MCF 10A (cell line): Measurements from ENCODE around the gene CNIH1. TPM values are rescaled to one million over a fixed set of nuclear protein-coding genes. Genes with fewer than 3 reads are reported as not detected.
A peak's percentile ranks its signal among the peaks of the same experiment; 100 is the strongest.

Source experiments
- BruUV-seq: library from RNA; stranded (reverse); fragments of 400-500 nt; replicated peaks from 2 replicates; lab custom pipeline; 2021; lab: Mats Ljungman, UMichigan
- CTCF ChIA-PET: fragments of 300-600 bp; sonication (Branson Sonifier 250); formaldehyde crosslinking; extraction: SDS; loops from one replicate; lab custom pipeline; 2021; ENCODE audit warnings: antibody characterized with exemption, inconsistent platforms; lab: Yijun Ruan, JAX
- POLR2A ChIA-PET: fragments of 300-600, 350-650 bp; sonication (Branson Sonifier 250); formaldehyde crosslinking; extraction: SDS; loops from one replicate; lab custom pipeline; 2020; ENCODE audit warnings: antibody characterized with exemption, inconsistent platforms; lab: Yijun Ruan, JAX
- DNase-seq: peaks from one replicate; pipeline ENCODE4 v3.0.0-alpha.2; 2018; ENCODE audit not compliant: unreplicated experiment
- H3K27ac Mint-ChIP-seq: one replicate; pipeline ENCODE4 v1.8.0; 2022; ENCODE audit warnings: mild to moderate bottlenecking, low read depth, mixed read lengths; ENCODE audit not compliant: unreplicated experiment
- H3K27me3 Mint-ChIP-seq: one replicate; pipeline ENCODE4 v1.8.0; 2022; ENCODE audit warnings: mixed read lengths; ENCODE audit not compliant: insufficient read depth, unreplicated experiment
- H3K36me3 Mint-ChIP-seq: one replicate; pipeline ENCODE4 v1.8.0; 2022; ENCODE audit warnings: mild to moderate bottlenecking, moderate library complexity, mixed read lengths; ENCODE audit not compliant: insufficient read depth, unreplicated experiment
- H3K4me1 Mint-ChIP-seq: one replicate; pipeline ENCODE4 v1.8.0; 2022; ENCODE audit warnings: mixed read lengths; ENCODE audit not compliant: insufficient read depth, unreplicated experiment
- H3K4me3 Mint-ChIP-seq: one replicate; pipeline ENCODE4 v1.8.0; 2022; ENCODE audit warnings: mild to moderate bottlenecking, moderate library complexity, mixed read lengths; ENCODE audit not compliant: unreplicated experiment
- H3K9me3 Mint-ChIP-seq: one replicate; pipeline ENCODE4 v1.8.0; 2022; ENCODE audit warnings: mixed read lengths; ENCODE audit not compliant: unreplicated experiment
- intact Hi-C: fragments of 100-400 bp; cut with micrococcal nuclease; formaldehyde crosslinking; loops from 2 replicates; pipeline ENCODE4 v1.14.1; 2022
- total RNA-seq: library from RNA; stranded (reverse); gene quantifications from 2 replicates; pipeline ENCODE4 v1.2.3, GENCODE V29; 2022
- TF ChIP-seq, protein P1 (sequence below): fragments of 200-600 bp; IDR thresholded peaks from one replicate; pipeline ENCODE4 v1.8.0; 2022; ENCODE audit warnings: antibody characterized with exemption, mild to moderate bottlenecking; ENCODE audit not compliant: unreplicated experiment

Gene CNIH1
- total RNA-seq, 1 experiment from 2014 or later = 228 TPM

DNA sequence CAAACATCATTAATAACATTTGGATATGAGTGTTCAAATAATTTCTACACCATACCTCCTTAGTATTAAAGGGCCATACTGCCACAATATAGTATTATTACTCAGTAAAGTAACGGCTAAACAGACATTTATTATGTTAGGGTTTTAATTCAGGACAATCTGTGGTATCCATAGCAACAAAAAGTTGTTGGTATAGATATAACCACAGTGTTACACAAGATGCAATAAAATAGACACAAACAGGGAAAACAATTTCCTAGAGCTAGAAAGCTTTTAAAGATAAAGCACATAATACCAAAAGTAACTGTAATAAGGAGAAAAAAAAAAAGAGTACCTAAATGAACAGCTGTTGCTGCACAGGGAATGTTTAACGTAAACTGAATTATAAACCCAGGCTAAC lies 16.1 kb downstream of the CNIH1 start:
- no peaks in the 10 kb centered on the region for H3K9me3 Mint-ChIP-seq
- peaks cover 44% of the 10 kb centered on the region for H3K36me3 Mint-ChIP-seq
- H3K4me3 Mint-ChIP-seq = no peak overlapping the region
- no TSS peak for BruUV-seq
- no peak for DNase-seq
- H3K27me3 Mint-ChIP-seq = no peaks in the 10 kb centered on the region
- H3K4me1 Mint-ChIP-seq = peaks cover 8% of the 10 kb centered on the region
- CTCF ChIA-PET = interaction anchor here (1.4 kb wide), 1 partner anchor 79 kb away, joined by 3 read pairs; no protein-coding TSS in a partner anchor
- POLR2A ChIA-PET = interaction anchor here (1.0 to 1.5 kb wide), 2 partner anchors 13 to 15 kb away, joined by 3 read pairs; no protein-coding TSS in a partner anchor
- intact Hi-C loops = no loop called here
- TF ChIP-seq, protein P1, sequence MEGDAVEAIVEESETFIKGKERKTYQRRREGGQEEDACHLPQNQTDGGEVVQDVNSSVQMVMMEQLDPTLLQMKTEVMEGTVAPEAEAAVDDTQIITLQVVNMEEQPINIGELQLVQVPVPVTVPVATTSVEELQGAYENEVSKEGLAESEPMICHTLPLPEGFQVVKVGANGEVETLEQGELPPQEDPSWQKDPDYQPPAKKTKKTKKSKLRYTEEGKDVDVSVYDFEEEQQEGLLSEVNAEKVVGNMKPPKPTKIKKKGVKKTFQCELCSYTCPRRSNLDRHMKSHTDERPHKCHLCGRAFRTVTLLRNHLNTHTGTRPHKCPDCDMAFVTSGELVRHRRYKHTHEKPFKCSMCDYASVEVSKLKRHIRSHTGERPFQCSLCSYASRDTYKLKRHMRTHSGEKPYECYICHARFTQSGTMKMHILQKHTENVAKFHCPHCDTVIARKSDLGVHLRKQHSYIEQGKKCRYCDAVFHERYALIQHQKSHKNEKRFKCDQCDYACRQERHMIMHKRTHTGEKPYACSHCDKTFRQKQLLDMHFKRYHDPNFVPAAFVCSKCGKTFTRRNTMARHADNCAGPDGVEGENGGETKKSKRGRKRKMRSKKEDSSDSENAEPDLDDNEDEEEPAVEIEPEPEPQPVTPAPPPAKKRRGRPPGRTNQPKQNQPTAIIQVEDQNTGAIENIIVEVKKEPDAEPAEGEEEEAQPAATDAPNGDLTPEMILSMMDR = no peak
- H3K27ac Mint-ChIP-seq = no peak overlapping the region

DNA sequence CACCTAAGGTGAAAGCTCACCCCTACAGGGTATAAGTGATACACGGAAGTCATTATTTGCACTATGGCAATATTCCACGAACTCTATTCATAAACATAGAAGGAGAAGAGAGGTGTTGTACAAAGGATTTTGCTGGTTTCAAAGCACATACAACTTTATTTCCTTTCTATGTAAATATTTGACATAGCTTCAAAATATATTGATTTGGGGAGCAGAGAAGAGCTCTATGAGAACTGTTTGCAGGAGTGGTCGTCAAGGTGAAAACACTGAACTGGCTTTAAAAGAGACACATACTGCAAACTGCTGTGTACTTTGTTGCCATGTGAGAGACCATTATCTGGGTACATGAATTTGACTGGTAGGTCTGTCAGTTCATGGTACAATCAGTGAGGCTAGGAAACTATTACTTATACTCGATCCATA lies 16.7 kb downstream of the CNIH1 start:
- intact Hi-C loops = no loop called here
- Mint-ChIP-seq H3K4me1 (peaks cover 8% of the 10 kb centered on the region), H3K4me3 (no peak overlapping the region), H3K9me3 (no peaks in the 10 kb centered on the region), H3K27ac (peak overlapping the region; percentile 26), H3K27me3 (no peaks in the 10 kb centered on the region), H3K36me3 (peaks cover 38% of the 10 kb centered on the region)
- TF ChIP-seq, protein P1 = no peak
- BruUV-seq = no TSS peak
- POLR2A ChIA-PET = interaction anchor here (1.0 to 1.5 kb wide), 3 partner anchors 13 to 16 kb away, joined by 3 read pairs; no protein-coding TSS in a partner anchor
- DNase-seq = no peak
- CTCF ChIA-PET = interaction anchor here (0.6 to 1.8 kb wide), 7 partner anchors 8 to 1602 kb away, joined by 3 to 7 read pairs (median 3); no protein-coding TSS in a partner anchor

DNA sequence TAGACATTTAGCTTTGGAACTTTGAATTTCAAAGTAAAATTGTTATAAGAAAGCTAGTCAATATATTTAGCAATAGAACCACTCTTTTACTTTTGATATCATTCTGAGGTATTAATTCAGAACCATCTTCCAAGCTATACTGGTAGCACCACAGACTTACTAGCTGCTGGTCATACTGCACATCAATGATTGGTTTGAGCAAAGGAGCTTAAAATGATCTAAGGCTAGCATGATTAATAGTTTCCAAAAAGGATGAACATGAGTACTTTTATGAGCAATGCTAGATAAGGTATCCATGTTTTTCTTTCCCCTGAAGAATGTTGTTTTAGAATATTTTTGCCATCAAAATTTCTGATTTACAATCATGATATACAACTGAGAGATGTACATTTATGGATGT lies 17.2 kb downstream of the CNIH1 start:
- Mint-ChIP-seq H3K4me1 (peaks cover 8% of the 10 kb centered on the region), H3K27ac (peak overlapping the region; percentile 26), H3K9me3 (no peaks in the 10 kb centered on the region), H3K4me3 (no peak overlapping the region), H3K36me3 (peaks cover 33% of the 10 kb centered on the region), H3K27me3 (no peaks in the 10 kb centered on the region)
- ChIA-PET POLR2A (interaction anchor here (1.1 to 1.8 kb wide), 3 partner anchors 8 to 14 kb away, joined by 3 to 7 read pairs (median 3); no protein-coding TSS in a partner anchor), CTCF (interaction anchor here (0.6 to 1.8 kb wide), 10 partner anchors 8 to 1601 kb away, joined by 3 to 7 read pairs (median 3); no protein-coding TSS in a partner anchor)
- no peak for DNase-seq
- TF ChIP-seq, protein P1 = no peak
- intact Hi-C loops = no loop called here
- BruUV-seq = no TSS peak

DNA sequence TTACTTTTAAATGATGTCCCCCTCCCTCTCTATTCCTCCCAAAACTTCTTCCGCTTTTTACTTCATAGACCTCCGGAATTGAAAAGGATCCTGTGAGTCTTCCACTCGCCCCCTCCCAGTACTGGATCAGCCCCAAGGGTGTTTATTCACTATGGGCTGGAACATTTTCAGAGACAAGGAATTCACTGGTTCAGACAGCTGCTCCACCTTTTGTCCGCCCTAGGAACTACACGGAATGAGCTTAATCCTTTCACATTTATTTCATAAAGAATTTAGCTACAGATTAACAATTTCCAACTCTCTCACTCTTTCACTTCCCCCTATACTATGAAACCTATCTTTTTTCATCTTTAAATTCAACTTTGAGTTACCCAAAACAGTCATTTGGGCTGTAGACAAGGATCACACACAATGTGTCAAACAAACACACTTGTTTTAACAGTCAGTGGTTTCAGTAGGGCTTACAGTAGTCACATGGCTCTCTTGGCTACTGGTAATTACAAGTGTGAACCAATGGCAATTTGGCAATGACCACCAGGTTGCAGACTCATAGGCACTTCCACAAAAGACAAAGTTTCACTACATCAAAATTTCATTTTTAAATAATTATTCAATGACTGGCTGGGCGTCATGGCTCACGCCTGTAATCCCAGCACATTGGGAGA lies 20.6 kb downstream of the CNIH1 start:
- no peak overlapping the region for H3K4me3 Mint-ChIP-seq
- TF ChIP-seq, protein P1 = peak; percentile 48
- no peaks in the 10 kb centered on the region for H3K27me3 Mint-ChIP-seq
- H3K4me1 Mint-ChIP-seq = peaks cover 8% of the 10 kb centered on the region
- ChIA-PET CTCF (interaction anchor here (0.6 to 1.8 kb wide), 11 partner anchors 8 to 482 kb away, joined by 3 to 9 read pairs (median 4); partner anchors contain the start of genes CDKN3 and GCH1), POLR2A (interaction anchor here (0.8 to 0.9 kb wide), 4 partner anchors 12 to 89 kb away, joined by 3 to 4 read pairs (median 4); partner anchors contain the start of gene CGRRF1)
- H3K27ac Mint-ChIP-seq = no peak overlapping the region
- peaks cover 9% of the 10 kb centered on the region for H3K36me3 Mint-ChIP-seq
- DNase-seq = peak; percentile 59
- no peaks in the 10 kb centered on the region for H3K9me3 Mint-ChIP-seq
- intact Hi-C loops = loop anchor here (1.0 kb wide), 1 partner anchor 54 kb away; no protein-coding TSS in a partner anchor
- BruUV-seq = no TSS peak
